Calu3 (cell line): ENCODE results near the gene UCP2. TPM values are rescaled to one million over a fixed set of nuclear protein-coding genes. Genes with fewer than 3 reads are reported as not detected.
A peak's percentile ranks its signal among the peaks of the same experiment; 100 is the strongest.

Source experiments
- BruUV-seq: library from RNA; stranded (reverse); fragments of 400-500 nt; replicated peaks from 2 replicates; lab custom pipeline; 2021; lab: Mats Ljungman, UMichigan
- CTCF ChIA-PET: fragments of 300-600 bp; sonication (Branson Sonifier 250); formaldehyde crosslinking; loops from one replicate; lab custom pipeline; 2022; ENCODE audit warnings: antibody characterized with exemption; lab: Charles Lee
- DNase-seq: peaks from one replicate; pipeline ENCODE4 v3.0.0; 2022
- H3K27ac Mint-ChIP-seq: one replicate; pipeline ENCODE4 v1.8.0; 2022; ENCODE audit warnings: mixed read lengths; ENCODE audit not compliant: unreplicated experiment
- H3K27me3 Mint-ChIP-seq: one replicate; pipeline ENCODE4 v1.8.0; 2022; ENCODE audit warnings: mixed read lengths; ENCODE audit not compliant: unreplicated experiment
- H3K36me3 Mint-ChIP-seq: one replicate; pipeline ENCODE4 v1.8.0; 2022; ENCODE audit warnings: mild to moderate bottlenecking, moderate library complexity, mixed read lengths; ENCODE audit not compliant: insufficient read depth, unreplicated experiment
- H3K4me1 Mint-ChIP-seq: one replicate; pipeline ENCODE4 v1.8.0; 2022; ENCODE audit warnings: mild to moderate bottlenecking, low read depth, mixed read lengths; ENCODE audit not compliant: unreplicated experiment
- H3K4me3 Mint-ChIP-seq: one replicate; pipeline ENCODE4 v1.8.0; 2022; ENCODE audit warnings: mild to moderate bottlenecking, low read depth, moderate library complexity, mixed read lengths; ENCODE audit not compliant: unreplicated experiment
- H3K9me3 Mint-ChIP-seq: one replicate; pipeline ENCODE4 v1.8.0; 2022; ENCODE audit warnings: low read depth, mixed read lengths; ENCODE audit not compliant: unreplicated experiment
- intact Hi-C: fragments of 100-400 bp; cut with micrococcal nuclease; formaldehyde crosslinking; loops from one replicate; pipeline ENCODE4 v1.10.0; 2022; ENCODE audit not compliant: unreplicated experiment
- total RNA-seq: library from RNA; stranded (reverse); gene quantifications from 2 replicates; pipeline ENCODE4 v1.2.3, GENCODE V29; 2022
- TF ChIP-seq, protein P1 (sequence below): fragments of 200-600 bp; IDR thresholded peaks from one replicate; pipeline ENCODE4 v1.8.0; 2022; ENCODE audit warnings: antibody characterized with exemption; ENCODE audit not compliant: unreplicated experiment

The UCP2 gene
- total RNA-seq, 1 experiment from 2014 or later, result 14.7 TPM

DNA sequence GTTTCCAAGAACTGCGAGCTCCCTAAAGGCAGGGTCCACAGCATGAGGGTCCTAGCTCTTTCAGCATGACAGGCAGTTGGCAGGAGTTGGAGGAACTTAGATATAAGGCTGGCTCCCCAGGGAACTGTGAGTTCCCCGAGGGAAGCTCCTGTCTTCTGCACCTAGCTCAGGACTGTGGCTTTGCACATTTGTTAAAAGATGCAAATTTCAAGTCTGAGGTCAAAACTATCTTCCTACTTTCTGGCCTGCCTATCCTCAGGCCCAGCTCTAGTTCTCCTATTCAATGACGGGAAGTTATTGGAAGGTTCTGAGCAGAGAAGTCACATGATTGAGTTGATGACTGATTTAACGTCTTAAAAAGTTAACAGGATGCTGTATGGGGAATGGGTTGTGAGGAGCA lies 37.9 kb upstream of the UCP2 start:
- CTCF ChIA-PET, result no interaction called here
- no TSS peak for BruUV-seq

GRCh38 chr11:74019860-74020259 lies 37.2 kb upstream of the UCP2 start:
- intact Hi-C loops, result no loop called here
- Mint-ChIP-seq H3K4me3 (no peak overlapping the region), H3K27me3 (no peaks in the 10 kb centered on the region), H3K4me1 (no peaks in the 10 kb centered on the region), H3K9me3 (no peaks in the 10 kb centered on the region), H3K27ac (no peak overlapping the region), H3K36me3 (no peaks in the 10 kb centered on the region)
- CTCF ChIA-PET, result no interaction called here
- TF ChIP-seq, protein P1, sequence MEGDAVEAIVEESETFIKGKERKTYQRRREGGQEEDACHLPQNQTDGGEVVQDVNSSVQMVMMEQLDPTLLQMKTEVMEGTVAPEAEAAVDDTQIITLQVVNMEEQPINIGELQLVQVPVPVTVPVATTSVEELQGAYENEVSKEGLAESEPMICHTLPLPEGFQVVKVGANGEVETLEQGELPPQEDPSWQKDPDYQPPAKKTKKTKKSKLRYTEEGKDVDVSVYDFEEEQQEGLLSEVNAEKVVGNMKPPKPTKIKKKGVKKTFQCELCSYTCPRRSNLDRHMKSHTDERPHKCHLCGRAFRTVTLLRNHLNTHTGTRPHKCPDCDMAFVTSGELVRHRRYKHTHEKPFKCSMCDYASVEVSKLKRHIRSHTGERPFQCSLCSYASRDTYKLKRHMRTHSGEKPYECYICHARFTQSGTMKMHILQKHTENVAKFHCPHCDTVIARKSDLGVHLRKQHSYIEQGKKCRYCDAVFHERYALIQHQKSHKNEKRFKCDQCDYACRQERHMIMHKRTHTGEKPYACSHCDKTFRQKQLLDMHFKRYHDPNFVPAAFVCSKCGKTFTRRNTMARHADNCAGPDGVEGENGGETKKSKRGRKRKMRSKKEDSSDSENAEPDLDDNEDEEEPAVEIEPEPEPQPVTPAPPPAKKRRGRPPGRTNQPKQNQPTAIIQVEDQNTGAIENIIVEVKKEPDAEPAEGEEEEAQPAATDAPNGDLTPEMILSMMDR, result no peak
- no peak for DNase-seq
- no TSS peak for BruUV-seq

More for the DNA sequence above, 37.9 kb upstream of the UCP2 start:
- no peak overlapping the region for H3K27ac Mint-ChIP-seq
- no peaks in the 10 kb centered on the region for H3K4me1 Mint-ChIP-seq
- no peaks in the 10 kb centered on the region for H3K36me3 Mint-ChIP-seq
- TF ChIP-seq, protein P1, result no peak
- intact Hi-C loops, result no loop called here
- no peak for DNase-seq
- H3K27me3 Mint-ChIP-seq, result no peaks in the 10 kb centered on the region
- H3K4me3 Mint-ChIP-seq, result no peak overlapping the region
- no peaks in the 10 kb centered on the region for H3K9me3 Mint-ChIP-seq

GRCh38 chr11:74019104-74019738 lies 36.6 kb upstream of the UCP2 start:
- DNase-seq, result no peak
- intact Hi-C loops, result no loop called here
- Mint-ChIP-seq H3K9me3 (no peaks in the 10 kb centered on the region), H3K27me3 (no peaks in the 10 kb centered on the region), H3K36me3 (no peaks in the 10 kb centered on the region), H3K4me1 (no peaks in the 10 kb centered on the region), H3K27ac (no peak overlapping the region), H3K4me3 (no peak overlapping the region)
- TF ChIP-seq, protein P1, result no peak
- CTCF ChIA-PET, result interaction anchor here (1.6 kb wide), 1 partner anchor 11 kb away, joined by 3 read pairs; no protein-coding TSS in a partner anchor
- BruUV-seq, result no TSS peak

GRCh38 chr11:74018331-74019005 lies 35.8 kb upstream of the UCP2 start:
- DNase-seq, result peak; percentile 79

More at GRCh38 chr11:74018331-74019005, 35.8 kb upstream of the UCP2 start:
- intact Hi-C loops, result no loop called here
- BruUV-seq, result no TSS peak
- Mint-ChIP-seq H3K27me3 (no peaks in the 10 kb centered on the region), H3K4me3 (no peak overlapping the region), H3K36me3 (no peaks in the 10 kb centered on the region), H3K9me3 (no peaks in the 10 kb centered on the region), H3K27ac (no peak overlapping the region), H3K4me1 (no peaks in the 10 kb centered on the region)
- TF ChIP-seq, protein P1, result no peak
- CTCF ChIA-PET, result interaction anchor here (0.8 to 1.6 kb wide), 2 partner anchors 8 to 12 kb away, joined by 3 to 5 read pairs; no protein-coding TSS in a partner anchor
